GM12865 (cell line): ENCODE data around the gene CRTC1.

Experiments
- DNase-seq: peaks from one replicate; pipeline ENCODE4 v3.0.0; 2010; ENCODE audit warnings: low read depth
- H3K4me3 ChIP-seq: 2 replicates; pipeline ENCODE4 v1.5.1; 2011; ENCODE audit warnings: mild to moderate bottlenecking, low read depth, low read length, control low read depth
- TF ChIP-seq, protein P1 (sequence below): IDR thresholded peaks from 2 replicates; pipeline ENCODE4 v1.5.1; 2011; ENCODE audit warnings: low read length, control low read depth, low read depth, inconsistent platforms; ENCODE audit not compliant: insufficient read depth; ENCODE audit errors: missing control alignments

The CRTC1 gene

DNA sequence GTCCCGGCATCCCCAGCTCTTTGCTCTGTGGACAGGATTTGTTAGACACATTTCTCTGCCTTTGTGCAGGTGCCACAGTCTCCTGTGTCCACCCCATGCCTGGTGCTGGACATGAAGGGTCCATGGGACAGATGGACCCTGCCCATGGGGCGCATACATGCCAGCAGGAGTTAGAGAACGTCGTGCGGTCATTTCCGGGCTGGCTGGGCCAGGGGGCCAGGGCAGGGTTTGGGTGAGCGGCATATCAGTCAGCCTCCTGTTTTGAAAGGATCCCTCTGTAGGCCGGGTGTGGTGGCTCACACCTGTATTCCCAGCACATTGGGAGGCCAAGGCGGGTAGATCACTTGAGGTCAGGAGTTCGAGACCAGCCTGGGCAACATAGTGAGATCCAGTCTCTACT lies 35.7 kb upstream of the CRTC1 start:
- TF ChIP-seq, protein P1, sequence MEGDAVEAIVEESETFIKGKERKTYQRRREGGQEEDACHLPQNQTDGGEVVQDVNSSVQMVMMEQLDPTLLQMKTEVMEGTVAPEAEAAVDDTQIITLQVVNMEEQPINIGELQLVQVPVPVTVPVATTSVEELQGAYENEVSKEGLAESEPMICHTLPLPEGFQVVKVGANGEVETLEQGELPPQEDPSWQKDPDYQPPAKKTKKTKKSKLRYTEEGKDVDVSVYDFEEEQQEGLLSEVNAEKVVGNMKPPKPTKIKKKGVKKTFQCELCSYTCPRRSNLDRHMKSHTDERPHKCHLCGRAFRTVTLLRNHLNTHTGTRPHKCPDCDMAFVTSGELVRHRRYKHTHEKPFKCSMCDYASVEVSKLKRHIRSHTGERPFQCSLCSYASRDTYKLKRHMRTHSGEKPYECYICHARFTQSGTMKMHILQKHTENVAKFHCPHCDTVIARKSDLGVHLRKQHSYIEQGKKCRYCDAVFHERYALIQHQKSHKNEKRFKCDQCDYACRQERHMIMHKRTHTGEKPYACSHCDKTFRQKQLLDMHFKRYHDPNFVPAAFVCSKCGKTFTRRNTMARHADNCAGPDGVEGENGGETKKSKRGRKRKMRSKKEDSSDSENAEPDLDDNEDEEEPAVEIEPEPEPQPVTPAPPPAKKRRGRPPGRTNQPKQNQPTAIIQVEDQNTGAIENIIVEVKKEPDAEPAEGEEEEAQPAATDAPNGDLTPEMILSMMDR = no peak
- no peak overlapping the region for H3K4me3 ChIP-seq
- DNase-seq = no peak

DNA sequence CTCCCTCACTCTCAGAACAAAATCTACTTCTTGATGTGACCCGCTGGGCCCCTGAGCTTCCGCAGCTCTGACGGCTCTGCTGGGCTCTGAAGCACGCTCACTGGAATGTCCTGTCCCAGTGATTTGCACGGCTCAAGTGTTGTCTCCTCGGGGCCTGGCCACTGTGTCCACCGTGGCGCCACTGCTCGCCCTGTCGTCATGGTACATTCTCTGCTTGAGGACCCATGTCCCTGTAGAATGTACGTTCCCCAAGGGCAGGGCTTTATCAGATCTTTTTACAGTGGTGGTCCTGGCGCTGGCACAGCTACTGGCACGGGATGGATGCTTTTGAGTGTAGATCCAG lies 34.5 kb upstream of the CRTC1 start:
- H3K4me3 ChIP-seq = no peak overlapping the region
- TF ChIP-seq, protein P1 = no peak
- DNase-seq = no peak

DNA sequence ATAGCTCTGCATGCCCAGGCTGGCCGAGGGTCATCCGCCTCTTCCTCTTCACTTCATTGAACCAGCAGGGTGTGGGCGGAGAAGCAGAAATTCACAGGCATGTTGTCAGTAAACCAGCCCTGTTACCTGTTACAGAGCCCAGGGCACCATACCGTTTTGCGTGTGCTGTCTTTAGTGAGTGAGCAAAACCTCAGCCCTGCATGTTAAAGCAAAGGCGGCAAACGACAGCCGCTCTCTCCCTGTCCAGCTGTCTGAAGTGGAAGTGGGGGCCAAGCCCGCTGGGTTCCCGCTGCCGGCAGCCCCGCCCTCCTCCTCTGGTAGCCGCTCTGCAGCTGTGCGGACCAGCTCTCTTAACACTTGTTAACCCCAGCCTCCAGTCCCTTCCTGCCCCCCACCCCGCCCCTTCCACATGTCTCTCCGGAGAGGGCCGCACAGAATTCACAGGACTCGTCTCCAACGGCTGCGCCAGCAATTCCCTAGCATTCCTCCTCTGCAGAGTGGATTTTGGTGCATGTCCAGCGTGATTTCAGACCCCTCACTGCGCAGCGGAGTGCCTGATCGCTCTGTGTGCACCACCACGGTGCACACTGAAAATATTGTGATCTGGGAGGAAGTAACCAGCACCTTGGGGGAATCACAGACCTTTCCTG lies 34.0 kb upstream of the CRTC1 start:
- H3K4me3 ChIP-seq = no peak overlapping the region
- DNase-seq = no peak
- TF ChIP-seq, protein P1 = no peak

DNA sequence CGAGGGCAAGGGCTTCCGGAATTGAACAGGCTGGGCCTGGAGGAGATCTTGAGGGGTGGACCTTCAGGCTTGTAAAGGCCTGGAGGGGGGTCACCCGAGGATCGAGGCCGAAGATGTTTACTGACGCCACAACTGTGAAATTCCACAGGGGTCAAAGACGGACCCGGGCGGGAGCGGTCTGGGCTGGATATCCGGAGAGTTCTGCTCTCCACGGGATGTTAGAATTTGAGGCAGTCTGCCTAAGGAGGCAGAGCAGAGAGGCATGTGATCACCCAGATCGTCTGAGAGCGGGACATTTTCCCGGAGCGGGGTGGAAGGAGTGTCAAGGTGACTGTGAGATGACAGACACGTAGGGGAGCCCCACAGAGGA lies 33.5 kb upstream of the CRTC1 start:
- no peak for DNase-seq
- TF ChIP-seq, protein P1 = no peak

DNA sequence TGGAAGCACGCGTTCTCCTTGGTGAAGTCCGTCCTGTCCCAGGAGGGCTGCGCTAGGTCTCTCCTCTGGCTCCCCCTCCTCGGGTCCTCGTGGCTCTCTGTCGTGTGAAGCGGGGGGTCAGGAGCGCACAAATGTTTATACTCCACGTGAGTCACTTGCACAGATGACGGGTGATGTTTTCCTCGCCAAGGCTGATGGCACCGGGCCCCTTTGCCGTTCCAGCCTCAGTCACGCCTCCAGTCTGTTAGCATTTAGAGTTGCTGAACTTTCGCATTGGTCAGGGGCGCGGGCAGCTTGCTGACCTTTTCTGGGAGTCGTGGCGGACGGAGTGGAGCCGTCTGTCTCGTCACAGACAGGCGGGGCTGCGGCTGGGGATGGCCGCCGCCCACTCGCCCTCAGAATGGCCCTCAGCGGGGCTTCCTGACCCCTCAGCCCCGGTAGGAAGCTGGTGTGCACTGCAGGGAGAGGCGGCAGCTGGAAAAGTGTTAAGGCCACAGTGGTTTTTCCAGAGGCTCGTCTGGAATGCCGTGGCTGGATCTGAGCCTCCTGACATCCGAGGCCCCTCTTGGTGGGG lies 32.9 kb upstream of the CRTC1 start:
- DNase-seq = no peak
- no peak overlapping the region for H3K4me3 ChIP-seq
- TF ChIP-seq, protein P1 = no peak

More for the DNA sequence above, 33.5 kb upstream of the CRTC1 start:
- H3K4me3 ChIP-seq = no peak overlapping the region

DNA sequence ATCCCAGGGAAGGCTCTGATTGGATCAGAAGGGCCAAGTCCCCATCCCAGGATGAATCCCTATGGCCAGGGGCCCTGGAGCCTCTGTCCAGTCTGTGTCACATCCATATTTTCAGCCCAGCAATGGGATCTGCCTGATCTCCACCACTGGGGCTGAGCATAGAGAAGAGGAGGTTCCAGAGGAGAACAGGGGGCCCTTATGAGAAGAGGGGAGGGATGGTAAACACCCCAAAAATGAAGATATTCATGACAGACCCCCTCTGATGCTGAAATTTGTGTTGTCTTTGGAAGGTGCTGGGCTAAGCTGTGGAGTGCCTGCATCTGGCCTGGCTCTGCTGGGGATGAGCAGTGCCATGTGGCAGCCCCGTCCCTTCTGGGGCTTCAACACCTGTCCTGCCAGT lies 32.2 kb upstream of the CRTC1 start:
- DNase-seq = no peak
- TF ChIP-seq, protein P1 = no peak
- no peak overlapping the region for H3K4me3 ChIP-seq

DNA sequence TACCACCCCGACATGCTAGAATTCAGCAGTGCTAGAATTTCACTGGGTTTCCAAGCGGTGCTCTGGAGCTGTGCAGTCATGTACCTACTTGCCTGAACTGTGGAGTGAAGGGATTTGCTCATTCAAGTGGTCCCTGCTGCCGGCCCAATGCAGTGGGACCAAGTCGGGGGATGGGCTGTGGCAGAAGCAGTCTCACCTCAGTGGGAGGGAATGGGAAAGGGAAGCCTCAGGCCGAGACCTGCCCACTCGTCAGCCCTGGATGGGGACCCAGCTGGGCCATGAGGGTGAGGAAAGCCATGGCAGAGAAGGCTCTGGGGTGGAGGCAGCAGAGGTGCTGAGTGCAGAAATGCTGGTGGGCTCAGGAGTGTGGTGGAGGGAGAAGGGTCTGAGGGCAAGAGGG lies 31.7 kb upstream of the CRTC1 start:
- no peak for DNase-seq
- H3K4me3 ChIP-seq = no peak overlapping the region
- TF ChIP-seq, protein P1 = no peak
